GM10266 (cell line): ENCODE measurements around the gene PRKCE.

ENCODE experiments used
- DNase-seq: peaks from one replicate; pipeline ENCODE4 v3.0.0; 2012; ENCODE audit errors: extremely low spot score
- TF ChIP-seq, protein P1 (sequence below): IDR thresholded peaks from 2 replicates; pipeline ENCODE4 v1.5.1; 2012; ENCODE audit warnings: mild to moderate bottlenecking, low read depth; ENCODE audit not compliant: control insufficient read depth, insufficient read depth; ENCODE audit errors: missing control alignments

The PRKCE gene

DNA sequence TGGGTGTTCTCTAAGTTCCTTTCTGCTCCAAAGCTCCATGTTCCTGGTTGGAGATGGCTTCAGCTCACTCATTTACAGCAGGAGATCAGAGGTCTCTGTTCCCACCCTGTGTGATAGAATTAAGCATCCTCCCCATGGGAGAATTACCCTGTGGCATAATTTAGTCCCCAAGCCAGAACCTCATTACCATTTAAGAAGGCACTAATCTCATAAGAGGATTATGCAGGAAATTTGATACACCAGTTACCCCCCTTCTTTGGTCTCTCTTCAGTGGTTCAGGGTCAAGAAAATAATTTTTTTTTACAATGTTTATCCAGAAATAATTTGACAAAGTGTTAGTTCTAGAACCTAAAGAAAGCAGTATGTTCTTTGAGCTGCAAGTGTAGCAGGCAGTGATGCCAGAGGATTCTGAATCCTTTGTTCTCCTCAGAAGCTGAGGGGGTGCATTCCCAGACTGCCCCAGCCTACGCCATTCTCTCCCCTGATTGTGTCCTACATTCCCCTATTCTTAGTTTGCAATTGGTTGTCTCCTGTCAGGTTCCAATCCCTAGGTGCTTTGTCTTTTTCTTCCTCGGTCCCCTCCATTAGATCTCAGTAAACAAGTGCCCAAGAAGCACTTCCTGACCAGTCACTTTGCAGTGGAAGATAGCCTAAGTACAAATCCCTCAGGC, 163.6 kb downstream of the PRKCE start:
- no peak for DNase-seq
- TF ChIP-seq, protein P1, sequence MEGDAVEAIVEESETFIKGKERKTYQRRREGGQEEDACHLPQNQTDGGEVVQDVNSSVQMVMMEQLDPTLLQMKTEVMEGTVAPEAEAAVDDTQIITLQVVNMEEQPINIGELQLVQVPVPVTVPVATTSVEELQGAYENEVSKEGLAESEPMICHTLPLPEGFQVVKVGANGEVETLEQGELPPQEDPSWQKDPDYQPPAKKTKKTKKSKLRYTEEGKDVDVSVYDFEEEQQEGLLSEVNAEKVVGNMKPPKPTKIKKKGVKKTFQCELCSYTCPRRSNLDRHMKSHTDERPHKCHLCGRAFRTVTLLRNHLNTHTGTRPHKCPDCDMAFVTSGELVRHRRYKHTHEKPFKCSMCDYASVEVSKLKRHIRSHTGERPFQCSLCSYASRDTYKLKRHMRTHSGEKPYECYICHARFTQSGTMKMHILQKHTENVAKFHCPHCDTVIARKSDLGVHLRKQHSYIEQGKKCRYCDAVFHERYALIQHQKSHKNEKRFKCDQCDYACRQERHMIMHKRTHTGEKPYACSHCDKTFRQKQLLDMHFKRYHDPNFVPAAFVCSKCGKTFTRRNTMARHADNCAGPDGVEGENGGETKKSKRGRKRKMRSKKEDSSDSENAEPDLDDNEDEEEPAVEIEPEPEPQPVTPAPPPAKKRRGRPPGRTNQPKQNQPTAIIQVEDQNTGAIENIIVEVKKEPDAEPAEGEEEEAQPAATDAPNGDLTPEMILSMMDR = no peak

DNA sequence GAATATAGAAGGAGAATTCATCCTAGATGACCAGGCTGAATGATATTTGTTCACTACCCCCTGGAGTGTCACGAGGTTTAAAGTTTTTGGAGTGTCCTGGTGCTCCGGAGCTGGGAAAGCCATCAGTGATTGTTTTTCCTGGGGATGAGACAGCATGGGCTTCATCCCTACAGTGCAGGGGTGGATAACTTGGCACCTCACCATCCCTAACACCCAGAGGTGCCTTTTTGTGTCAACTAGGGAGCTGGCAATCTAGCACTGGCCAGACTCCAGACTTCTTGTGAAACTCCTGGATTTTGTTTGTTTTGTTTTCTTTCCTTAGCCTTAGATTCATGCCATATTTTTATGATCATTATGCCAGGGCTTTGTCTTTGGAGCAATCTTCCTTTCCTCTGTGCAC, 164.8 kb downstream of the PRKCE start:
- TF ChIP-seq, protein P1 = no peak
- no peak for DNase-seq

DNA sequence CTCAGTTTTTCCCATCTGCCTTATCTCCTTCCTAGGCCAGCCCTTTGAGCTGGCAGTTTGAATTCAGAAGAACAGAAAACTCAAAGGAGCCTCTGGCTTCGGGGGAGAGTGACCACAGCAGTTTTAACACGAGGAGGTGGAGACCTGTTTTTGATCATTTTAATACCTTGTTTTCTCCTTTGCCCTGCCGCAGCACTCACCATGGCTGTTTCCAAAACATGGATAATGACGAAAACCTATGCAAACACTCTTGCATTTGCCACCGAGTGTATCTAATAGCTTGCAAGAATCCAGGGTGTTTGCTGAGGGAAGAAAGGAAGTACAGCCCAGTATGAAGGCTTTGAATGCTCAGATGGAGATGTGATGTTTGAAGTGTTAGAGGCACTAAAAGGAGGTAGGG, 167.1 kb downstream of the PRKCE start:
- DNase-seq = no peak
- TF ChIP-seq, protein P1 = no peak

DNA sequence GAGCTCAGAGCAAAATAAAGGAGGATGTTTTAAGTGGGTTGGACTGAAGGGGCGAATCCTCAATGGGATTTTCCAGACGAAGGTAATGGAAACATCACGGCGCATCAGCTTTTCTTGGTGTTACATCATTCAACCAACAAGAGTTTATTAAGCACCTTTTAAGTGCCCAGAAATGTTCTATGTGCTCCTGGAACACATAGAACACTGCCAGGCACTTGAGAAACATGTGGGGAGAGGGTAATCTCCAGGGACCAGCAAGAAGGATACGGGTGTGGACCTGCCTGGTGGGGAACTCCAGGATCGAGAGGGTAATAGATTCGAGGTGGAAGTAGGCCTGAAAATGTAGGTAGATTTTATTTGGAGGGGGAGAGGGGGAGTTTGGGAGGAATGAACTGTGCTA, 168.6 kb downstream of the PRKCE start:
- no peak for DNase-seq
- TF ChIP-seq, protein P1 = no peak

DNA sequence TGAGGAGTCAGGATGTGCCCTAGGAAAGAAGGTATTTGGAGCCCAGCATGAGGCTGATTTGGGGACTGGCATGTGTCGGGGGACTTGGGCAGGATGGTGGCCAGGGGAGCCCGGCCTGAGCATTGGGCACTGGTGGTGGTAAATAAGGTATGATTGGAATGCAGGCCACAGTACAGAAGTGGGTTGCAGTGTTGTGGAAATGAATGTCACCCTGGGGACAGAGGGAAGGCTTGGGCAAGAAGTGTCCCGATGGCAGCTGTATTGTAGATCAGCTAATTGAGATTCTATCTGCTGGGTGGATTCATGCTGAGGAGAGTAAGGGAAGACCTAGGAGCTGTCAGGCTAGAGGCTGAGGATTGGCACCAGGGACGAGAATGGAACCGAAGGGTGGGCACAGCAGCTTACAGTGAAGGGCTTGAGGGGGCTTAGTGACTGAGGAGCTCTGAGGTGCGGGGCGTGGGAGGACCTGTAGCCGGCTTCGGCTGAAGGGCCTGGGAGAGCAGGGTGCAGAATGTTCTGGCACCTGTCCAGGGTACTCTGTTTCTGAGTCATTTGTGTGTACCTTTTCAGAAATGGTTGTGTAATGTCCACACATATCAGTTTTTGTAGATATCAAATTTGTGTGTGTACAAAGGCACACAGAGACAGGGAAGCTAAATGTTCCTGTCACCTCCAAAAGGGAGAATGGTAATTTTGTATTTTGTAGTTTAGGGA, 170.2 kb downstream of the PRKCE start:
- TF ChIP-seq, protein P1 = no peak
- DNase-seq = no peak

DNA sequence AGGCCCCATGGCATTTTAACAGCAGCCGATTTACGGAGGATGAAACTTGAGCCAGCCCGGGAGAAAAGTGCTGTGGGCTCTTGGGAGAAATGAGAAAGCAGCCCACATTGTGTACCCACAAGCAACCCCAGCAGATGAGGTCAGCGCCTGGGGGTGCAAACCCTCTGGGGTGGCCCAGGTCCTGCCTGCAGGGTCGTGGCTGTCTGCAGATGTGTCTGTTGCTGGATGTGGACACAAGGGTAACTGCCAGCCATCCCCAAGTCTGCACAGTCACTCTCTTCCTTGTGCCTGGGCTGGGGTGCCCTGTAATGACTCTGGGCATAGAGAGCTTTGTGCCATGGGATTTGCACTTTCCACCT, 170.8 kb downstream of the PRKCE start:
- no peak for DNase-seq
- TF ChIP-seq, protein P1 = no peak

DNA sequence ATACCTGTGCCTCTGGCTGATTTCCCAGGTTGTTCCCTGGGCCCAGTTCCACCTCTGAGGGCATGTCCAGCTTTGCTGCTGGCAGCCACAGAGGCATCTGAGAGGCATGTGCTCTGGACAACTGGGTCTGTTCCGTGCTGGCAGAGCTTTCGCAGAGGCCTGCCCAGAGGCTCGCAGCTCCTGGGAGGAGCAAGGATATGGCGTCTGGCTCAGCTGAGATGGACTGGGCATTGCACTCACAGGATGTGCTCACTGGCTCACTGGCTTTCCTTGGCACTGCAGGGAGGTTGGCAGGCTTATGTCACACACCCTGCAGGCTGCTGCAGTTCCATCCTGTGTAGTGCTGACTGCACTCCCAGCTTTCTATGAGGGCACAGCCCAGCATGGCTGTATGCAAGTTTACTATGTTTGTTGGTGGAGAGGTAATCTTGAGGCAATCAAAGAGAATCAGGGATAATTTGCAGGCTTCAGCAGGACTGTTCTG, 172.3 kb downstream of the PRKCE start:
- TF ChIP-seq, protein P1 = no peak
- DNase-seq = no peak
